SH-SY5Y (cell line): ENCODE results near the gene CNTNAP5.

ENCODE experiments used
- GATA2 ChIP-seq: IDR thresholded peaks from 2 replicates; pipeline ENCODE4 v1.6.1; 2011; ENCODE audit warnings: mild to moderate bottlenecking, low read depth, low read length
- GATA3 ChIP-seq: IDR thresholded peaks from 2 replicates; pipeline ENCODE4 v1.6.1; 2011; ENCODE audit warnings: low read depth, mild to moderate bottlenecking, low read length, moderate library complexity

GRCh38 chr2:124301915-124302314 is 276.8 kb downstream of the CNTNAP5 start:
- TF ChIP-seq GATA3 (no peak), GATA2 (no peak)
